ENCODE results near the gene NR3C2. TPM values are rescaled to one million over a fixed set of nuclear protein-coding genes. Genes with fewer than 3 reads are reported as not detected.
"Not testable (repeated sequence)": the region's sequence is repeated elsewhere in the genome, so short reads cannot be mapped to it uniquely, and the experiment has no call there.

Gene NR3C2
- total RNA-seq, 2 experiments from 2014 or later, result 4.8 to 6.2 TPM

DNA sequence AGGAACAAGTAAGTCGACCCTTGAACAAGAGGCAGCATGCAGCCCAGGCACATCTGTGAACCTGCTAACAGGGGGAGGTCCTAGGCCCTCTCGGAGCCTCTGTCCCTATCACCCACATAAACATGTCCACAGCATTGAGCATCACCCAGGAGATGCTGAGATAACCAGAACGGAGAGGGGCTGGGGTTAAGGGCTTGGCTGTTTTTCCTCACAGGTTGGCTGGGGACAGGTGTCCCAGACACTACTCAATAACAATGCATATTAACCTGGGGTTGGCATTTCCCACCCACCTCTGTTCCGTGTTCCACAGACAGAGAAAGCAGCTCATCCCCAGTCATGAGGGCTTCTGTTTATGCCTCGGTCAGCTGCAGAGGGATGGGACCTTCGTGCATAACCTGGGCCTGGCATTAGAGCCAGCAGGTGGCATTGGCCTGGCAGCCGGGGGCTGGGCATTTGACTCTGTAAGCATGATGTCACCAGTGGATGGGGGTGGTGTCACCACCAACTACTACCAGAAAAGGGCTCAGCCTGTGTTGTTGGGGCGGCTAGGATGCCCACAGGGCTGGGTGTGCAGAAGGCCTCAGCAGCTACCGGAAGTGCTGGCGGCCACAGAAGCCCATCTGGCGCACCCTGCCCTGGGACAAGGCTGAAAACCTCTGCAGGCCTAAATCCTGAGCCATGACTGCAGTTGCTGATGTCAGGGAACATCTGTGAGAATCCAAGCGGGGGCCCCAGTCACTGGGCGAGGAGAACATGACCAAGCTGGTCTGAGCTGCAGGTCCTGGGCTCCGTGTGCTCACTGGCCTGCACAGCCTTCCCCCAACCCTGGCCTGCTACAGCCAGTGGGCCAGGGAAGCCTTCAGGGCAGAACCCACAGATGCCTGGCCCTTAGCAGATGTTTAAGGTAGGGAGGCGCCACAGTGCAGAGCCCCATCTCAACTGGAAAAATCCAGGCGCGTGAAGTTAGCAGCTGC is 351.4 kb downstream of the NR3C2 start:
- Mint-ChIP-seq H3K27me3 (no peaks in the 10 kb centered on the region), H3K36me3 (peaks cover 35% of the 10 kb centered on the region), H3K4me1 (peaks cover 6% of the 10 kb centered on the region), H3K4me3 (no peak overlapping the region), H3K27ac (no peak overlapping the region), H3K9me3 (peaks cover 13% of the 10 kb centered on the region)
- DNase-seq, result no peak

DNA sequence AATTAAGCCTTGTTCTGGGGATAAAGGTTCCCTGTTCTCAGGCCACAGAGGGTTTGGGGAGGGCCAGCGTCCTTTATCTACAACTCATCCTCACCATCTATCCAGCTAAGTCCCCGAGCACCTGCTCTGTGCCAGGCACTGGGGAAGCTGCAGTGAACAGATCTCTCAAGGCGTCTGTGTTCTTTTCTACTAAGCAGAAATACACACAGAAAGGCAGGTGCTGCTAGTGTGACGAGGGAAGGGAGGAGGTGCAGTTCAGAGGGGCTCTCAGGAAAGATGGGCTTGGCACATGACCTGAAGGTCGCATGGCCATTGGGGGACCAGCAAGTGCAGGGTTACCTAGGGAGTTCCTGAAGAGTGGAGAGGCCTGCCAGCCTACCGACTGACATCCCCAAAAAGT is 352.2 kb downstream of the NR3C2 start:
- H3K27me3 Mint-ChIP-seq, result no peaks in the 10 kb centered on the region
- DNase-seq, result no peak
- H3K36me3 Mint-ChIP-seq, result peaks cover 43% of the 10 kb centered on the region
- no peak overlapping the region for H3K4me3 Mint-ChIP-seq
- H3K4me1 Mint-ChIP-seq, result peaks cover 7% of the 10 kb centered on the region
- H3K27ac Mint-ChIP-seq, result no peak overlapping the region
- H3K9me3 Mint-ChIP-seq, result peaks cover 20% of the 10 kb centered on the region

DNA sequence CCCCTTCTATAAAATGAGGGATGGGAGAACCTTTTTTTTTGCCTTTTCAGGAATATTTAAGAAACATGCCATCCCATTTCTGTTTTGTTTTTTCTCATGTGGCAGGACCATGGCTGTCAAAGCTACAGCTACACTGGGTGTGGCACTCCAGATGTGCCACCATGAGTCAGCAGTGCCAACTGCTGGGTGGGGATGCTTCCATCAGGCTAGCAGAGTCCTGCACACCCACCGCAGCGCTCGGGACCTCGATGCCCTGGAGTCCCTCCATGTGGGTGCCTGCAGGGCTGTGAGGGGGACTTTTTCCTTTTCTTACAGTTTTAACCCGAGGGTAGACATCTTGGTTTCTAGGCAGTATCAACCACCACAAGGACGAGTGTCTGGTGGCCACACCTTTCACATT is 352.6 kb downstream of the NR3C2 start:
- DNase-seq, result no peak
- Mint-ChIP-seq H3K4me3 (no peak overlapping the region), H3K36me3 (peaks cover 44% of the 10 kb centered on the region), H3K27me3 (no peaks in the 10 kb centered on the region), H3K27ac (no peak overlapping the region), H3K4me1 (peaks cover 6% of the 10 kb centered on the region), H3K9me3 (peaks cover 24% of the 10 kb centered on the region)

DNA sequence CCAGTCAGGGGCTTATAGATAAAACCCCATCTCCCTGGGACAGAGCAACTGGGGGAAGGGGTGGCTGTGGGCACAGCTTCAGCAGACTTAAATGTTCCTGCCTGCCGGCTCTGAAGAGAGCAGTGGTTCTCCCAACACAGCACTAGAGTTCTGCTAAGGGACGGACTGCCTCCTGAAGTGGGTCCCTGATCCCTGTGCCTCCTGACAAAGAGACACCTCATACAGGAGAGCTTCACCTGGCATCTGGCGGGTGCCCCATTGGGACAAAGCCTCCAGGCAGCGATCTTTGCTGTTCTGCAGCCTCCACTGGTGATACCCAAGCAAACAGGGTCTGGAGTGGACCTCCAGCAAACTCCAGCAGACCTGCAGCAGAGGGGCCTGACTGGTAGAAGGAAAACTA is 359.1 kb downstream of the NR3C2 start:
- not testable (repeated sequence) for H3K27ac Mint-ChIP-seq, H3K4me3 Mint-ChIP-seq, H3K27me3 Mint-ChIP-seq, DNase-seq, H3K4me1 Mint-ChIP-seq
- peaks cover 75% of the 10 kb centered on the region for H3K36me3 Mint-ChIP-seq
- H3K9me3 Mint-ChIP-seq, result peaks cover 31% of the 10 kb centered on the region

DNA sequence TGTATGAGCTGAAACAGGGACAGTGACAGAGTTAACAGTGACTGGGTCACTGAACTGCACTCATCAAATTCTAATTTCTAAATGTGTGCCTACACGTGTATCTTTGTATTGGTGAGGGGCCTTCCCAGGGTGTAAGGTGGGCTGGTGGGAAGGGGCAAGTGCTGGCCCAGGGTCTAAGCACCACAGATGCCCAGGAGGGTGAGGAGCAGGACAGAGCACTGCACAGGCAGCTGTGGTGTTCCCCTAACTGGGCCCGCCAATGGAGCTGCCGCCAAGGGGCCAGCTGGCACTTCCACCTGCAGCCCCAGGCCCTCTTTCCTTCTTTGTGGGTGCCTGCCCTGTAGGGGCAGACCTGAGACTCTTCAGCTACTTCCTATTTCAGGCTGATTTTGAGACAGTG is 360.5 kb downstream of the NR3C2 start:
- Mint-ChIP-seq H3K9me3 (peaks cover 27% of the 10 kb centered on the region), H3K27me3 (no peaks in the 10 kb centered on the region), H3K36me3 (peaks cover 78% of the 10 kb centered on the region), H3K27ac (no peak overlapping the region), H3K4me3 (no peak overlapping the region), H3K4me1 (peaks cover 5% of the 10 kb centered on the region)
- DNase-seq, result no peak

DNA sequence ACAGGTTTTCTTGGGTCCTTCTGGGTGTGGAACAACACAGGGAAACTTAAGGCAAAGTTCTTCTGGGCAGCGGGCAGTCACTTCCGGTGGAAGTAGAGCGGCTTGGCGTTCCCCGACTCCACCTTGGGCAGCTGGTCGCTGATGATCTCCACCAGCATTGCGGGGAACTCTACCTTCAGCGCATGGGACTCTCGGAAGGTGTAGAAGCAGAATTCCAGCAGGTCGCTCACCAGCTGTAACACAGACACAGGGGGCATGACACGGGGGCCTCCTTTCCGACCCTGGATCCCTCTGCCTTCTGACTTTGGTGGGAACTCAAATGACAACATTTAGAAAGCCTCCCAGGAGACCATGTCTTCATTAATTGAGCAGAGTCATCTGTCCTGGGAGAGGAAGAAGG is 360.9 kb downstream of the NR3C2 start:
- Mint-ChIP-seq H3K4me1 (peaks cover 5% of the 10 kb centered on the region), H3K27ac (no peak overlapping the region), H3K4me3 (no peak overlapping the region), H3K36me3 (peaks cover 79% of the 10 kb centered on the region), H3K9me3 (peaks cover 26% of the 10 kb centered on the region), H3K27me3 (no peaks in the 10 kb centered on the region)
- no peak for DNase-seq

DNA sequence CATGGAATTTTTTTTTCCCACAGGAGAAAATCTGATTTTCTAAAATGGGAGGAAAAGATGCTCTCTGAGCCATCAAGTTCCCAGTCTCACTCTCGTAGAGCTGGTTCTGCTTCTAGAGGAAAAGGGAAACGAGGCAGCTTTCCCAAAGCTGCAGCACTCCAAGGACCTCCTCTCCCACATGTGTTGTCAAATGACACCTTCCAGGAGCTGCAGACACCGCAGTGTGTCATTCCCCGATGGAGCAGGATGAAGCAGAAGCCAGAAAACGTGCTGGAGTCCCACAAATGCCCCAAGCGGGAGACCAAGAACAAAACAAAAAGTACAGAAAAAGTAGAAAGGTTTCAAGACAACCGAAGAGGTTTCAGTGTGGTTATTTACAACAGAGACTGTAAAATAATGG is 362.3 kb downstream of the NR3C2 start:
- peaks cover 3% of the 10 kb centered on the region for H3K4me1 Mint-ChIP-seq
- no peaks in the 10 kb centered on the region for H3K27me3 Mint-ChIP-seq
- no peak overlapping the region for H3K4me3 Mint-ChIP-seq
- no peak for DNase-seq
- no peak overlapping the region for H3K27ac Mint-ChIP-seq
- H3K36me3 Mint-ChIP-seq, result peaks cover 79% of the 10 kb centered on the region
- H3K9me3 Mint-ChIP-seq, result peaks cover 27% of the 10 kb centered on the region

DNA sequence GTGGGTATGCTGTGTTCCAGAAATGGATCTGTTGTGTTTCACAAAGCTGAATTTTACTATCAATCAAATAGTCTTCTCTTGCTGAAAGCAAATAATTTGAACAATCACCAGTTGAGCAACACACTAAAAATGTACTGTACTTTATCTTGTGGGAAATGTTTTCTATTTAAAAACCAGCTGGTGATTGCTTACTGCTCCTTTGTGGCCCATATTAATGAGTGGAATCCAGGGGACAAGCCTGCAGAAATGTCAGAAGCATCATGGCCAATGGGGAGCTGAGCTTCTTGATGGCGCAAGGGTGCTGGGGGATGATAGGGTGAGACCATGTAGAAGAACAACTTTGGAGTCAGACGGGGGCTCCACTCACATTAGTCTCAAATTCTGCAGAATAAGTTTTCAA is 364.2 kb downstream of the NR3C2 start:
- Mint-ChIP-seq H3K9me3 (peaks cover 29% of the 10 kb centered on the region), H3K4me3 (no peak overlapping the region), H3K4me1 (no peaks in the 10 kb centered on the region), H3K27me3 (no peaks in the 10 kb centered on the region), H3K36me3 (peaks cover 81% of the 10 kb centered on the region), H3K27ac (no peak overlapping the region)
- DNase-seq, result no peak

DNA sequence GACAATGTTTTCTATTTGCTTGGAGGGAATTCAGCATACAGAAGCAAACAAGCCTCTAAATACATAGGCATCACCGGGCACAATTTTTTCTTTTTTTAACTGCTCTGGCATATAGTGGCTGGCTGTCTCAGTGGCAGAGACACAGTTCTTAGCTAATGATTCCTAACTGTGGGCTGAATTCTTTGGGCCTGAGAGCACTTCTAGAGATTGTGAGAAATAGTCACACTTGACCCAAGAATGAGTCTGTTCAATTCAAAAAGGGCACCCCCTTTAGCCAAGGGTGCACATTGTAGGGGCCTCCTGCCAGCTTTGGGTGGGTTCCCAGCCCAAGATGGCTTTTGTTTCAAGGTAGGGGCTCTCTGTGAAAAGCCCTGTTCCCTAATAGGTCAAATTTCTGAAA is 364.6 kb downstream of the NR3C2 start:
- Mint-ChIP-seq H3K27me3 (no peaks in the 10 kb centered on the region), H3K9me3 (peaks cover 29% of the 10 kb centered on the region), H3K36me3 (peaks cover 81% of the 10 kb centered on the region), H3K4me3 (no peak overlapping the region), H3K27ac (no peak overlapping the region), H3K4me1 (no peaks in the 10 kb centered on the region)
- no peak for DNase-seq

DNA sequence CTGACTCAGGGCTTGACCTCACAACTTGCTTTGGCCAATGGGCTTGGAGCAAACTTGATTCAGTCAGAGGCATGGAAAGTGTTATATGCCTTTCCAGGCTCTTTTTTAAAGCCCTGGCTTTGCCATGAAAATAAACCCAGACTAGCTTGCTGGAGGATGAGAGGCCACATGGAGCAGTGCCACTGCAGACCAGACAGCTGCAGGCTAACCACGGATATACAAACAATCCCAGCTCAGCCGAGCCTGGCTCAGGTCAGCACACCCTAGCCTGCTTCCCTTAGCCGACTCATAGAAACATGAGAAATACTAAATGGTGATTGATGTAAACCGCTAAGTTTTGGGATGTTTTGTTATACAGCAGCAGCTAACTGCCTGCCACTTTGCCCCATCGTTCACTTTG is 365.2 kb downstream of the NR3C2 start:
- DNase-seq, result no peak
- Mint-ChIP-seq H3K4me3 (no peak overlapping the region), H3K36me3 (peaks cover 82% of the 10 kb centered on the region), H3K4me1 (no peaks in the 10 kb centered on the region), H3K27ac (no peak overlapping the region), H3K9me3 (peaks cover 29% of the 10 kb centered on the region), H3K27me3 (no peaks in the 10 kb centered on the region)

DNA sequence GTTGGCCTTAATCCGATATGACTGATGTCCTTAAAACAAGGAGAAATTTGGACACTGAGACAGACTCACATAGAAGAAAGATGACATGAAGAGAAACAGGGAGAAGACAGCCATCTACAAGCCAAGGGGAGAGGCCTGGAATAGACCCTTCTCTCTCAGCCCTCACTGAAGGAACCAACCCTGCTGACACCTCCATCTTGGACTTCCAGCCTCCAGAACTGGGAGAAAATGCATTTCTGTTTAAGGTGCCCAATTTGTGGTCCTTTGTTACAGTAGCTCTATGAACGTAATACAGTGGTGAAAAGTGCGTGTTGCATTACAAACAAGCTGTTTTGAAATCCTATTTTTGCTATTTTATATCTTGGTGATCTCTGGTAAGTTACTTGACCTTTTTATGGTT is 366.8 kb downstream of the NR3C2 start:
- no peak for DNase-seq
- Mint-ChIP-seq H3K36me3 (peaks cover 80% of the 10 kb centered on the region), H3K9me3 (peaks cover 29% of the 10 kb centered on the region), H3K4me3 (no peak overlapping the region), H3K27me3 (no peaks in the 10 kb centered on the region), H3K4me1 (no peaks in the 10 kb centered on the region), H3K27ac (no peak overlapping the region)

DNA sequence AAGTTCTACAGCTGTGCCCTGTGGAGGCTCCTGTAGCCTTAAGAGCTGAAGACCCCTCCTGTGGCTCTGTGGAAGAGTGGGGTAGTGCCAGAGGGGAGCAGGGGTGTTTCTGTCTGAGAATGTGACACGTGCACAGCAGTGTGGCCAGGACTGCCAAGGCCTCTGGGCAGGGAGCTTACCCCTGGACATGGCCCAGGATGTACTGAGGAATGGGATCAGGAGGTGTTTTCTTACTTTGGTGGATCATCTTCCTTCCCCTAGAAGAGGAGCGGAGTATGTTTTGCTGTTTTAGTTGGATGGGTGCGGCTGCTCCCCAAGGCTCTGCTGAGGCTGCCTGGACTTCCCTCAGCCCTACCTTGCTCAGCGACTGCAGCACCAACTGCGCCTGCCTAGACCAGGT is 367.8 kb downstream of the NR3C2 start:
- Mint-ChIP-seq H3K36me3 (peaks cover 76% of the 10 kb centered on the region), H3K27me3 (no peaks in the 10 kb centered on the region), H3K9me3 (peaks cover 29% of the 10 kb centered on the region), H3K4me1 (no peaks in the 10 kb centered on the region), H3K27ac (no peak overlapping the region), H3K4me3 (no peak overlapping the region)
- no peak for DNase-seq

DNA sequence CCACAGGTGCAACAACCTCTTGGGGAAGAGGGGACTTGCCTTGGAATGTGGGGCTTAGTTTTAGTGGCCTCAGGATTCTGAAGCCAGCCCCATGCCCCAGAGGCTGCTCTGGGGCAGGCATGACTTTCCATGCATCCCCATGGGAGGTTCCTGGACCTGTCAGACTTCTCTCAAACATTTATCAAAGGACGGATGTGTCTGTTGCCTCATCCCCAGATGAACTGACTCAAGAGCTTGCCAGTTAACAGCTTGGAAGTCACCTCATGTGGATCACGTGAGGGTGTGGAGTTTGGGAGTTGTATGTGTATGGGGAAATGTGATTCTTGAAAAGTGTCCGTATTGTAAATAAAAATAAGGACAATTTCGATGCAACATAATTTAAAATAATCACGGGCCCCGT is 368.9 kb downstream of the NR3C2 start:
- Mint-ChIP-seq H3K36me3 (peaks cover 70% of the 10 kb centered on the region), H3K27me3 (no peaks in the 10 kb centered on the region), H3K4me3 (no peak overlapping the region), H3K27ac (no peak overlapping the region), H3K4me1 (peaks cover 5% of the 10 kb centered on the region), H3K9me3 (peaks cover 29% of the 10 kb centered on the region)
- DNase-seq, result no peak

DNA sequence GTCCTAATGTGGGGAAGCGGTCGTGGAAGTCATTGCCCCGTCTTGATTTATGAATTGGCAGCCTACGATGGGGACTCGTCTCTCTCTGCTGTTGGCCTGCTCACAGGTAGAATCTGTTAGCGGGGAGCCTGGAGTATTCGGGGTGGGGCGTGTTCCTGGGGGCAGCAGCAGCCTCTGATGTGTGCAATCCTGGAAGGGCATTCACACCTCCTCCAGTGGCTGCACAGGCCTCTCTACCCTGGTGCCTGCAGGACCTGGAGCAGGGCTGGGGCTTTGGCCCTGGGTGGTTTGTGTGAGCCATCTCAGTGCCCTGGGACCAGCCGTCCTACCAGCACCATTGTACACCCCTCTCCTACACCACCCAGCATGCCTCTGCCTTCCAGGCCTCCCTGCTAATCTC is 369.4 kb downstream of the NR3C2 start:
- H3K36me3 Mint-ChIP-seq, result peaks cover 64% of the 10 kb centered on the region
- H3K27me3 Mint-ChIP-seq, result no peaks in the 10 kb centered on the region

DNA sequence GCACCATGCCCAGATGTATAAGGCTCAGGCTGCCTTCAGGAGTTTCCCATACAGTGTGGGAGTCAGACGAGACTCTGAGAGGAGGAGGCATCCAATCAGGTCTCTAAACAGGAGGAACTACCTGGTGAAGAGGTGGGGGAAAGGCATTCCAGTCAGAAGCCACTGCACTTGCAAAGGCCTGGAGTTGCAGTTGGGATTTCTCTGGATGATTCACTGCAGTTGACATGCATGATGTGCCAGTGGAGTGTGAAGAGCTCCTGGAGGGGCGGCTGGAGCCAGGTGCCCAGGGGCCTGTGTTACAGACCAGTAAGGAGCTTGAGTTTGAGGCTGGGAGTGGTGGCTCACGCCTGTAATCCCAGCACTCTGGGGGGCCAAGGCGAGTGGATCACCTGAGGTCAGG is 371.2 kb downstream of the NR3C2 start:
- peaks cover 6% of the 10 kb centered on the region for H3K4me1 Mint-ChIP-seq
- no peak overlapping the region for H3K4me3 Mint-ChIP-seq
- H3K27me3 Mint-ChIP-seq, result no peaks in the 10 kb centered on the region

More for the DNA sequence above, 369.4 kb downstream of the NR3C2 start:
- no peak overlapping the region for H3K27ac Mint-ChIP-seq
- peaks cover 5% of the 10 kb centered on the region for H3K4me1 Mint-ChIP-seq
- H3K4me3 Mint-ChIP-seq, result no peak overlapping the region
- DNase-seq, result no peak
- peaks cover 26% of the 10 kb centered on the region for H3K9me3 Mint-ChIP-seq

DNA sequence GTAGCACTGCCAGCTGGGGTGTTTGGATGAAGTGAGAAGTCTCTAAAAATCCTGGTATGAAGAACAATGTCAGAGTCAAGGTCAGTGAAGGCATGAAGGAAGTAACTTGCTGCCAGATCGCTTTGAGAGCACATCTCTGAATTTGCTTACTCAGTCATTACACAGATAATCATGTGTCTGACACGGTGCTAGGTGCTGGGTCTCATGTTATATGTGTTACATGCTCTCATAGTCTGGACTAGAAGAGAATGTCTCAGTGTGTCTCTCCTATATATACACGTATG is 372.4 kb downstream of the NR3C2 start:
- H3K27ac Mint-ChIP-seq, result no peak overlapping the region
- H3K36me3 Mint-ChIP-seq, result peaks cover 44% of the 10 kb centered on the region
- H3K27me3 Mint-ChIP-seq, result no peaks in the 10 kb centered on the region
- DNase-seq, result no peak
- H3K4me1 Mint-ChIP-seq, result peaks cover 6% of the 10 kb centered on the region
- peaks cover 12% of the 10 kb centered on the region for H3K9me3 Mint-ChIP-seq
- H3K4me3 Mint-ChIP-seq, result no peak overlapping the region

More for the DNA sequence above, 371.2 kb downstream of the NR3C2 start:
- Mint-ChIP-seq H3K27ac (no peak overlapping the region), H3K9me3 (peaks cover 22% of the 10 kb centered on the region), H3K36me3 (peaks cover 48% of the 10 kb centered on the region)
- no peak for DNase-seq

All from activated naive CD8-positive, alpha-beta T cell treated with anti-CD3 and anti-CD28 coated beads for 36 hours (primary cell).